Activated CD4-positive, alpha-beta T cell treated with anti-CD3 and anti-CD28 coated beads for 48 hours (primary cell): Measurements from ENCODE around the gene NRCAM.
"Not testable (repeated sequence)": the region's sequence is repeated elsewhere in the genome, so short reads cannot be mapped to it uniquely, and the experiment has no call there.

ENCODE experiments used
- DNase-seq: peaks from one replicate; pipeline ENCODE4 v3.0.0-alpha.2; 2020

NRCAM gene

DNA sequence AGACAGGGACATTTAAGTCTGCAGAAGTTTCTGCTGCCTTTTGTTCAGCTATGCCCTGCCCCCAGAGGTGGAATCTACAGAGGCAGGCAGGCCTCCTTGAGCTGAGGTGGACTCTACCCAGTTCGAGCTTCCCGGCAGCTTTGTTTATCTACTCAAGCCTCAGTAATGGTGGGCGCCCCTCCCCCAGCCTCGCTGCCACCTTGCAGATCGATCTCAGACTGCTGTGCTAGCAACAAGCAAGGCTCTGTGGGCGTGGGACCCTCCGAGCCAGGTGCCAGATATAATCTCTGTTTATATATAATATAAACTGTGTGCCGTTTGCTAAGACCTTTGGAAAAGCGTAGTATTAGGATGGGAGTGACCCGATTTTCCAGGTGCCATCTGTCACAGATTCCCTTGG, 63.1 kb downstream of the NRCAM start:
- not testable (repeated sequence) for DNase-seq

- DNase-seq: not testable (repeated sequence)
Measured at GRCh38 chr7:108387686-108388085, 68.5 kb downstream of the NRCAM start.

DNA sequence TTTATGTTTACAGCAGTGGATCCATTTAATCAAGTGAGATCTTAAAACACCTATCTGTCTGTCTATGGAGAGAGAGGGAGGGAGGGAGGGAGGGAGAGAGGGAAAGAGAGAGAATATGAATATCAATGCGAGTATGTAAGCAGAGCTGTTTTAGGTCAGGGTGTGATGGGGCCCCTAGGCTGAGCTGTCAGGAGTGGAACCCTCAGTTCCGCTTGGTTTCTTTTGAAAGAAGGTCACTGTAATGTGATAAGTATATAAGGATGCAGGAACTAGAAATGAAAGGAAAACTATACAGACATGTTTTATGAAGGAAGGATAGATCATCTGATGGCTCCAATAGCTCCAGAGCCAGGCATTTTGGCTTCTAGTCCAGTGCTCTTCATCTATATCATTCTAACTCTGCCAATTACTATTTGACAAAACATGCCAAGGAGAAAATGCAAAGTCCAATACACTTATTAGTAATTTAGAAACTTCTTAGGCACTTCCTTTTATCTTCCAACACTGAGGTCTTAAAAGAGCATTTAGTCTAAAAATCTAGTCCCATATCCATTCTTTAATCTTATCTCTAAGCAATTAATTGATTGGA, 70.3 kb downstream of the NRCAM start:
- DNase-seq: no peak

DNA sequence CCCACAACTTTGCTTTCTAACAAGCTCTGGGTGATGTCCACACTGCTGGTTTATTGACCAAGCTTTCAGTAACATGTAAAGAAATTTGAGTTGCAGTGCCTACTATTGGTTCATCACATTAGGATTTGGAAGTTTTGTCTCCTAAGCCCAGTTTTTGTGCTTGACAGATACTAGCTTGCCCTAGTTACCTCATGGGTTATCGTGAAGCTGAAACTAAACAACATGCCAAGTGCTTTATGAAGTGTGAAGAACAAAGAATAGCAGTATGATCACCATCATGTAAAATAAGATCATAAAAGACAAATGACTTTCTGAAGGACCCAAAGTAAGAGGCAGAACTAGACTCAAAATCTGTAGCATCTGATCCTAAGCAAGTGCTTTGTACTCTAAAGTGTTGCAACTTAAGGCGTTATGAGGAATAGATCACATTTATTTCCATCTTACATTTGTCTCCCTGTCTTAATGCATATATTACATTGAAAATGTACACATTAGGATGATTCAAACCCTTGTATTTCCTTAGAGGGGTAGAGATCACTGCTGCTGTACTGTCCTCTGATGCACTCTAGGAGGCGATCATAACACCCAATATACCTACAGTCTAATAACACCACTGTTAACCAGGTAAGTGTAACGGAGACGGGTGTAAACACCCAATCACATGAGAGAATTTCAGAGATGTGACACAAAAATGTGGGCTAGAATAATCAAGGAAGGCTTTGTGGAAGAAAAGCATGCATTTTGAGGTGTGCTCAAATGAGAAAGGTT, 71.3 kb downstream of the NRCAM start:
- no peak for DNase-seq

DNA sequence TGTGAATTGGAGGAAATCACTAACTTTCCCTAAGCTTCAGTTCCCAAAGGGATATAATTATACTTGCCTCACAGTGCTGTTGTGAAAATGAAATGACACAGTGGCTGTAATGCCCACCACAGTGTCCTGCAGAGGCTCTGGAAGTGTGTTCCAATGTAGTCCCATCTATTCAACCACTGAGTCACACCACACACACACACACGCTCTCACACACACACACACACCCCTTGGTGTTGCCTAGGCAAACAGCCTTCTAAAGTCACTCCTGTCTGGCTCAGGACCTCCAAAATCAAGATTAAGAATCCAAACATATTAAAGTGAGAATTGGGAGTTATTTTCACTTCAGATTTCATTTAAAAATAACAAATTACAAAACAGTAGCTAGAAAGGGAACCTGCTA, 73.3 kb downstream of the NRCAM start:
- no peak for DNase-seq

DNA sequence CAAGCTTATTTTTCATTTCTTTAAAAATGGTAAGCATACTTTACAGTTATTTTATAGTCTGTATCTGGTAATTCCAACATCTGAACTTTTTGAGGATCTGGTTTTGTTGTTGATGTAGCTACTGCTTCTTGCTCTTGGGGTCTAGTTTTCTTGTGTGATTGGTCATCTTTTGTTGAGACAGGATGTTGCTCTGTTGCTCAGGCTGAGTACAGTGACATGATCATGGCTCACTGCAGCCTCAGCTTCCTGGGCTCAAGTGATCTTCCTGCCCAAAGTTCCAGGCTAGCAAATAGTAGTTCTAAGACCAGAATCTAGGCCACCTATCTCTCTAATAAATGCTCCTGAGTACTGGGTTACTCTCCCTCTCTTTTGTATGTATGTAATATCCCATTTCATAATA, 75.7 kb downstream of the NRCAM start:
- DNase-seq: no peak

DNA sequence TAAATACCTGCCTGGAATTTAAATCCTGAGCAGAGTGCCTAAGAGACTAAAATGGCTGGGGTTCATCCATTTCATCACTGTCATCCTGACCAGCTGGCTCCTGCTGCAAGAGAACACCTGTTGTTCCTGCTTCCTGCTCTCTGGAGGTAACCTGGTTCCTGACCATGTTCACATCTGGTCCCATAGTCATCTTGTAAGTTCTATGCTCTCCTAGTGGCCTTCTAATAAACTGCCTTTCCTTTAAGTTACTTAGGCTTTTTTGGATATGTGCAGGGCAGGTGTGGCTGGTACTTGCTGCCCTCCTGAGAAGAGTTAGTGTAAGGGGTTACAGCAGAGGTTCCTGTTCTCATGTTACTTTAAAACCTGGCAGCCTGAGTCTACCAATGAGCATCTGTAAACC, 80.0 kb downstream of the NRCAM start:
- no peak for DNase-seq

DNA sequence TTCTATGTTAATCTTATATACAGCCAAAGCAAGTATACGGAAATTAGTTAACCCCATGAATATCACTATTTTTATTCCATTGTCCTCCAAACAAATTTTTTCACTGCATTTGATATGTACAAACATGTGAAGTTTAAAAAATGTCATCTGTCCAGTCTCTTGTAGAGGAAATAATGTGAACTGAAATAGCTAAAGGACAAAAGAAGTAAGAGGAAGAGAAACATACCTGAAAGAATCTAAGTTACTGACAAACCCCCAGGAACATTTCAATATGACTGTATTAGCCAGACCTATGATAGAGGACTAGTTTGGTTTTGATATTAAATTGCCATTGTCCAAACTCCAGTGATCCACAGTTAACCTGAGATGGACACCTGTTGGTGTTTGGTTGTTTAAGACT, 80.6 kb downstream of the NRCAM start:
- no peak for DNase-seq

DNA sequence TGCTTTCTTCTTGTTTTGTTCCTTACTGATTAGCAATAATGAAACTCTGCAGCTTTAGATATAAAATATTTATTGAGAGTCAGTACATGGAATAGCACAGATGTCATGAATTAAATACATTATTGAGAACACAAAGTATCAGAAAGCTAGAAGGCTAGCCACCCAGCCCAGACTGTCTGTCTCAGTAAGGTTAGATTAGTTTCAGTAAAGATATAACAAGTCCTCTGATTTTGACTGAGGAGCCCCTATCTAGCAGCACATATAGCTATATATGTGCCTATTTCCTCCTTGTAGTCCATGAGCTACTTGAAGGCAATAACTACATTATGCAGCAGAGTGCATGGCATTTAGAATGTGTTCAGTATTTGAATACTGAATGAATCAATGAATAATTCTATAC, 81.3 kb downstream of the NRCAM start:
- no peak for DNase-seq

- no peak for DNase-seq
Measured at GRCh38 chr7:108372618-108373017, 83.6 kb downstream of the NRCAM start.

- no peak for DNase-seq
Measured at GRCh38 chr7:108370616-108371015, 85.6 kb downstream of the NRCAM start.

GRCh38 chr7:108368466-108368865, 87.8 kb downstream of the NRCAM start:
- DNase-seq: no peak

- no peak for DNase-seq
Measured at GRCh38 chr7:108367946-108368345, 88.3 kb downstream of the NRCAM start.

GRCh38 chr7:108367314-108367713, 88.9 kb downstream of the NRCAM start:
- no peak for DNase-seq

DNA sequence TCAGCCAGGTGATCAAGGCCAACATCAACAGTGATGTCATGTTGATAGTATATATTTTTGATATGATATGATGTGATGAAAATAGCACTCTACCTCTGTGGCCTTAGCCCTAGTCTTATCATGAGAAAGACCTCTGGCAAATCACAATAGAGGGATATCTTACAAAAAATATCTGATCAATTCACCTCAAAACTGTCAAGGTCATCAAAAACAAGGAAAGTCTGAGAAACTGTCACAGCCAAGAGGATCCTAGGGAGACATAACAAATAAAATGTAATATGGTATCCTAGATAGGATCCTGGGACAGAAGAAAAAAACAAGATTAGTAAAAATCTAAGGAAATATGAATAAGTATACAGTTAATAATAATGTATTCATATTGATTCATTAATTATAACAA, 92.6 kb downstream of the NRCAM start:
- no peak for DNase-seq

DNA sequence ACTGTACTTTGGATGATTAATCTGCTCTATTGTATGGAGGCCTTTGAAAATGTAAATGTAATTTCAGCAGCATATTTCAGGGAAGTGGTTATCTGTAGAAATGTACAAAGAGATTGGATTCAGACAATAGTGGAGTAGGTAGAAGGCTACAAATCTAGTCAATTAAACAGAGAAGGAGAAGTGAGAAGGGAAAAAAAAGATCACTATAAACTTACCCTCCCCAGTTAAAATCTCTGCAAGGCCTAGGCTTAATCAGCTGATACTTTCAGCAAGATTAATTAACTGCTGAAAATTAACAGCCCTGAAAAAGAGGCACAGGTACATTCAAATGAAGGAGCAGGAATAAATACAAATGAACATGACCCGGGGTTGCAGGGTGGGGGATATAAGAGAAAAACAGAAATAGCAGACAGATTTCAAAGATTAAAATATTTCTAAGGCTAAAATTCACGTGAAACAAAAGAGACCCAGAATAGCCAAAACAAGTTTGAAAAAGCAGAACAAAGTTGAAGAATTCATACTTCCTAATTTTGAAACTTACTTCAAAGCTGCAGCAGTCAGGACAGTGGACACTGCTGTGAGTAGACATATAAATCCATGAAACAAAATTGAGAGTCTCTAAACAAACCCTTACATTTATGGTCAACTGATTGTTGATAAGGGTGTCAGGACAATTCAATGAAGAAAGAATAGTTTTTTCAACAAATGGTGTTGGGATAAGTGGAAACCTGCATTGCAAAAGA, 96.0 kb downstream of the NRCAM start:
- no peak for DNase-seq

DNA sequence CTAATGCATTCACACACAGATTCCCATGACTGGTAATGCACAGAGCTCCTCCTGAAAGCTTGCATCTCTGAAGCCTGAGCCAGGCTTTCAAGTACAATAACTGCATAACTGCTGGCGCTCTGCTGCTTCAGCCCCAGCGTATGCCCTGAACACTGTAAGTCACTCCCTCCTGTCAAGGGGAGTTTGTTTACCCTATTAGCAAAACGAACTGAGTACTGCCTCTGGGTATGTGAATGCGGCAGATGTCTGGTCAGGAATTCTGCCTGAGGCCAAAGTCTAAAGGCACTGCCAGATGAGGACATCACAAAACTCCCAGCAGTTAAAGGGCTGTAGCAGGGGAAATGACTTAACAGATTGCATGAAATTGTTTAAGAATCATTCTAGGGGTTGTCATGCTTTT, 97.7 kb downstream of the NRCAM start:
- DNase-seq: no peak

DNA sequence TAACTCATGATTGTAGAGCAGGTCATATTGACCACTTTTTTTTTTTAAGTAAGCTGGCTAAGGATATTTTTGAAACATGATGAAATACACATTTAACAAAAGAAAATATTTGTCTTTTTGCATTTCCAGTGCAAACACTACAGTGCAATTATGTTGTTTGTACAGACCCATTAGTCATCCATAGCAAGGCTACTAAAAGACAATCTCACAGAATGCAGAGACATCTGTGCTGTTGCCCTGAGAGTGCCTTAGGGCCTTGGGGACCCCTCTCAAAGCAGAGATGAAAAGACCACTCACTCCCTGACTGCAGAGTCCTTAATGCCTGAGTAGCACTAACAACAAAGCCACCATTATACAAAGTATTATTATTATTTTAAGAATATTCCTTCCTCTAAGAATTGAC, 104.5 kb downstream of the NRCAM start:
- DNase-seq: no peak

DNA sequence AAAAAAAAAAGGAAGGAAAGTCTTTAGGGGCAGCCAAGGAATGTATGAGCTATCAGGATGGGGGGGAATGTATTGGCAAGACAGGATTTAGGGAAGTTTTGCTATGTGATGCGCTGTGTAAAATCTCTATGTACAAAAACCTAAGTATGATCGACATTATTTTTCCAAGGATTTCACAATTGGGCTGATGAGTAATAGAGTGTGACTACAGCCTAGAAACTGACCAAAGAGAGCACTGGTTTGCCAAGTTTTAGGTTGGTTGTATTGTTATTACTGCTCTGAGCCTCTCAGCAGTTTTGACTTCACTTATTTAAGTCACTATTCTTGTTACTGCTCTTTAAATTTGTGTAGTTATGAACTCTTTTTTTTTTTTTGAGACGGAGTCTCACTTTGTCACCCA, 107.3 kb downstream of the NRCAM start:
- DNase-seq: no peak

DNA sequence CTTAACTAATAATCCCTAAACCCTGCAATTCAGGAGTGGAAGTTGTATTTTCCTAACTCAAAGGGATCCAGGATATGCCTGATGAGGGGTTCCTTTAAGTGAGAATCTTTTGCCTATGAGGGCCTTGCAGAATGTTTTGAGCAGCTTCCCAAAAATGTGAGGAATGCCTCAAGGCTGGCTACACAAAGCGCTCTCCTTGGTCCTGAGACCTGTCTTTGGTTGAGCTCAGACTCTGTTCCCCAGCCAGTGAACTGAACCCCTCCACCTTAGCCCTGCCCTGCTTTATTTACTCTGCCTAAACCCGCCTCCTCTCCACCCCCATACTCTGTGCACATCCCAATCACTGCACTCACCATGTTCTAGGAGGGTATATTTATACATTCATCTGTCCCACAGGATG, 108.6 kb downstream of the NRCAM start:
- no peak for DNase-seq

- DNase-seq: no peak
Measured at GRCh38 chr7:108345710-108346336, 110.4 kb downstream of the NRCAM start.

DNA sequence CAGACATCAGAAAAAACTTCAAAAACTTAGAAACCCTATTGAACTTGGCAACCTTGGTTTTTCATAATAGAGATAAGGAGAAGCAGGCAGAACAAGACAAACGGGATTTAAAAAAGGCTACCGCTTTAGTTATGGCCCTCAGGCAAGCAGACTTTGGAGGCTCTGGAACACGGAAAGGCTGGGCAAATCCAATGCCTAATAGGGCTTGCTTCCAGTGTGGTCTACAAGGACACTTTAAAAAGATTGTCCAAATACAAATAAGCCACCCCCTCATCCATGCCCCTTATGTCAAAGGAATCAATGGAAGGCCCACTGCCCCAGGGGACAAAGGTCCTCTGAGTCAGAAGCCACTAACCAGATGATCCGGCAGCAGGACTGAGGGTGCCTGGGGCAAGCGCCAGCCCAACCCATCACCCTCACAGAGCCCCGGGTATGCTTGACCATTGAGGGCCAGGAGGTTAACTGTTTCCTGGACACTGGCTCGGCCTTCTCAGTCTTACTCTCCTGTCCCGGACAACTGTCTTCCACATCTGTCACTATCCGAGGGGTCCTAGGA, 115.3 kb downstream of the NRCAM start:
- no peak for DNase-seq

- DNase-seq: not testable (repeated sequence)
Measured at GRCh38 chr7:108340406-108340805, 115.8 kb downstream of the NRCAM start.
